MCF 10A (cell line): ENCODE data around the gene DLEC1. TPM values are rescaled to one million over a fixed set of nuclear protein-coding genes. Genes with fewer than 3 reads are reported as not detected.

ENCODE experiments used
- BruUV-seq: library from RNA; stranded (reverse); fragments of 400-500 nt; replicated peaks from 2 replicates; lab custom pipeline; 2021; lab: Mats Ljungman, UMichigan
- CTCF ChIA-PET: fragments of 300-600 bp; sonication (Branson Sonifier 250); formaldehyde crosslinking; extraction: SDS; loops from one replicate; lab custom pipeline; 2021; ENCODE audit warnings: antibody characterized with exemption, inconsistent platforms; lab: Yijun Ruan, JAX
- POLR2A ChIA-PET: fragments of 300-600, 350-650 bp; sonication (Branson Sonifier 250); formaldehyde crosslinking; extraction: SDS; loops from one replicate; lab custom pipeline; 2020; ENCODE audit warnings: antibody characterized with exemption, inconsistent platforms; lab: Yijun Ruan, JAX
- DNase-seq: peaks from one replicate; pipeline ENCODE4 v3.0.0-alpha.2; 2018; ENCODE audit not compliant: unreplicated experiment
- H3K27ac Mint-ChIP-seq: one replicate; pipeline ENCODE4 v1.8.0; 2022; ENCODE audit warnings: mild to moderate bottlenecking, low read depth, mixed read lengths; ENCODE audit not compliant: unreplicated experiment
- H3K27me3 Mint-ChIP-seq: one replicate; pipeline ENCODE4 v1.8.0; 2022; ENCODE audit warnings: mixed read lengths; ENCODE audit not compliant: insufficient read depth, unreplicated experiment
- H3K36me3 Mint-ChIP-seq: one replicate; pipeline ENCODE4 v1.8.0; 2022; ENCODE audit warnings: mild to moderate bottlenecking, moderate library complexity, mixed read lengths; ENCODE audit not compliant: insufficient read depth, unreplicated experiment
- H3K4me1 Mint-ChIP-seq: one replicate; pipeline ENCODE4 v1.8.0; 2022; ENCODE audit warnings: mixed read lengths; ENCODE audit not compliant: insufficient read depth, unreplicated experiment
- H3K4me3 Mint-ChIP-seq: one replicate; pipeline ENCODE4 v1.8.0; 2022; ENCODE audit warnings: mild to moderate bottlenecking, moderate library complexity, mixed read lengths; ENCODE audit not compliant: unreplicated experiment
- H3K9me3 Mint-ChIP-seq: one replicate; pipeline ENCODE4 v1.8.0; 2022; ENCODE audit warnings: mixed read lengths; ENCODE audit not compliant: unreplicated experiment
- CTCF ChIP-seq: fragments of 200-600 bp; IDR thresholded peaks from one replicate; pipeline ENCODE4 v1.8.0; 2022; ENCODE audit warnings: antibody characterized with exemption, mild to moderate bottlenecking; ENCODE audit not compliant: unreplicated experiment
- intact Hi-C: fragments of 100-400 bp; cut with micrococcal nuclease; formaldehyde crosslinking; loops from 2 replicates; pipeline ENCODE4 v1.14.1; 2022
- total RNA-seq: library from RNA; stranded (reverse); gene quantifications from 2 replicates; pipeline ENCODE4 v1.2.3, GENCODE V29; 2022

DLEC1 gene
- total RNA-seq, 1 experiment from 2014 or later: 1.3 TPM

GRCh38 chr3:38006445-38006995 lies 32.5 kb upstream of the DLEC1 start:
- ChIA-PET POLR2A (no interaction called here), CTCF (interaction anchor here (1.0 to 1.2 kb wide), 2 partner anchors 26 to 28 kb away, joined by 3 to 4 read pairs; no protein-coding TSS in a partner anchor)
- Mint-ChIP-seq H3K27me3 (no peaks in the 10 kb centered on the region), H3K4me1 (peaks cover 21% of the 10 kb centered on the region), H3K36me3 (peaks cover 5% of the 10 kb centered on the region), H3K4me3 (no peak overlapping the region), H3K9me3 (no peaks in the 10 kb centered on the region), H3K27ac (no peak overlapping the region)
- no peak for DNase-seq
- BruUV-seq: no TSS peak
- intact Hi-C loops: loop anchor here (10.0 kb wide), 1 partner anchor 338 kb away; the partner anchor contains the start of gene XYLB
- no peak for TF ChIP-seq CTCF

DNA sequence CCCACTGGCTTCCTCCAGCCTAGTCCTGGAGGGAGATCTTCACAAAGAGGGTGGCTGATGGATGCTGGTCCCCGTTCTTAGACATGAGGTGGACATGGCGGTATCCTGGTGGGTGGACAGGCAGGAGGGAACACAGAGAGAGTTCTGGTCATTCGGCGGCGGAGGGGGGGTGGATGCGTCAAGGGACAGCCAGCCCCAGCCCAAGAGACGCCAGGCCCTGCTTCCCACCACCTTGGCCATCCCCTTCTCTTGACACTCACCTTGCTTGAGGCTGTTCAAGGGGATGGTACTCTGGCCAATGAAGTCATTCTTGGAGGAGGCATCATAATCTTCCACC lies 31.3 kb upstream of the DLEC1 start:
- BruUV-seq: no TSS peak
- H3K4me3 Mint-ChIP-seq: no peak overlapping the region
- no peak for DNase-seq
- intact Hi-C loops: loop anchor here (10.0 kb wide), 1 partner anchor 337 kb away; the partner anchor contains the start of gene XYLB
- no peaks in the 10 kb centered on the region for H3K27me3 Mint-ChIP-seq
- H3K27ac Mint-ChIP-seq: no peak overlapping the region
- ChIA-PET CTCF (no interaction called here), POLR2A (interaction anchor here (0.7 kb wide), 1 partner anchor 130 kb away, joined by 3 read pairs; no protein-coding TSS in a partner anchor)
- H3K9me3 Mint-ChIP-seq: no peaks in the 10 kb centered on the region
- peaks cover 5% of the 10 kb centered on the region for H3K36me3 Mint-ChIP-seq
- peaks cover 21% of the 10 kb centered on the region for H3K4me1 Mint-ChIP-seq
- no peak for TF ChIP-seq CTCF

DNA sequence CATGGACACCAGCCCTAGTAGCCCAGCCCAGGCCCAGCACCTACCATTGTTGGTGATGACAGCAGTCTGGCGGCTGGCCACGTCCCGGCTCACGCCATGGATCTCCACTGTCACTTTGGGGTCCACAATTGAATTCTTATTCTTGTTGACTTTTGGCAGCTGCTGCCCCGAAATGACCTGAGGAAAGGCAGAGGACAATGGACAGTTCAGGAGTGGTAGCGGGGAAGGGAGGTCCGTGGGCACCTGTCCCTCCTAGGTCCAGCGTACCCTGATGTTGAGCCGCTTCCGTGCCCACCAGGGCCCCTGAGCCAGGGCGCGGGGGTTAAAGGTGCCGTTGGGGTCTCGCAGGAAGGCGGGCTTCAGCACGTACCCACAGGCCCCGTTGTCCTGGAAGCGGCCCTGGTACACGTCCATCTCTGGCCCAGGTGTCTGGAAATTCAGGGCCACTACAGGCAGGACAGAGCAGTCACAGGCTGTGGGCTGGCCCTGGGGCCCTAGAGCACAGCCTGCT lies 30.8 kb upstream of the DLEC1 start:
- Mint-ChIP-seq H3K4me3 (no peak overlapping the region), H3K27me3 (no peaks in the 10 kb centered on the region), H3K4me1 (peaks cover 20% of the 10 kb centered on the region), H3K9me3 (no peaks in the 10 kb centered on the region), H3K27ac (no peak overlapping the region), H3K36me3 (peaks cover 5% of the 10 kb centered on the region)
- CTCF ChIA-PET: no interaction called here
- no TSS peak for BruUV-seq
- TF ChIP-seq CTCF: no peak
- DNase-seq: no peak
- intact Hi-C loops: loop anchor here (10.0 kb wide), 1 partner anchor 337 kb away; the partner anchor contains the start of gene XYLB
- POLR2A ChIA-PET: no interaction called here

DNA sequence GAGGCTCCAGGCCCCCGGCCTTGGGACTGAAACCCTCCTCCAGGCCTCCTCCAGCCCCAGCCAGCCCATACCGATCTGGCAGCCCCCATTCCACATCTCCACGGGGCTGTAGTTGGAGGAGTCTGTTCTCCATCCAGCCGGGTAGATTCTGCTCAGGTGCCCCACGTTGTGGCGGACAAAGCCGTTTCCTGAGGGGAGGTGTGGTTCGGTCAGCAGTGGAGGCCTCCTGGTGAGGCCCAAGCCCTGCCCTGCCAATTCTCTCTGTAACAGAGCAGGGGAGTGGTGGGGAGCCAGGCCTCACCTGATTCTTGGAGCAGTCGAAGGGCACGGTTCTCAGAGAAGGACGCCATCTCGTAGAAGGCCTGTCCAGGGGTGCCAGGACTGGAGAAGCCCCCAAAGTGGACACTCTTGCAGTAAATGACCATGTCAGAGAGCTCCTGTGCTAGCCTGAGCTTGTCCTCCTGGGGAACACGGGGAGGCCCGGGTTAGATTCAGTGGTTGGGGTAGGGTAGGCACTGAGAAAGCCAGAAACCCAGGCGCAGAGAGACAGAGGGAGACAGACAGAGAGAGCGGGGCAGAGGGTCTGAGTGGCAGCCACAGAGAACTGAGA lies 29.9 kb upstream of the DLEC1 start:
- CTCF ChIA-PET: no interaction called here
- POLR2A ChIA-PET: no interaction called here
- no peak for TF ChIP-seq CTCF
- Mint-ChIP-seq H3K27me3 (no peaks in the 10 kb centered on the region), H3K4me3 (no peak overlapping the region), H3K9me3 (no peaks in the 10 kb centered on the region), H3K4me1 (peaks cover 14% of the 10 kb centered on the region), H3K27ac (no peak overlapping the region), H3K36me3 (peaks cover 5% of the 10 kb centered on the region)
- intact Hi-C loops: loop anchor here (10.0 kb wide), 1 partner anchor 336 kb away; the partner anchor contains the start of gene XYLB
- no TSS peak for BruUV-seq
- no peak for DNase-seq
